HL-60/S4 (cell line): ENCODE data around the gene OTOP2.

Source experiments
- in situ Hi-C: fragments of 300-500 bp; cut with MboI; formaldehyde crosslinking; loops from 2 replicates; pipeline ENCODE4 v1.14.3; 2022; ENCODE audit warnings: low sequenced_read_pairs

Gene OTOP2

DNA sequence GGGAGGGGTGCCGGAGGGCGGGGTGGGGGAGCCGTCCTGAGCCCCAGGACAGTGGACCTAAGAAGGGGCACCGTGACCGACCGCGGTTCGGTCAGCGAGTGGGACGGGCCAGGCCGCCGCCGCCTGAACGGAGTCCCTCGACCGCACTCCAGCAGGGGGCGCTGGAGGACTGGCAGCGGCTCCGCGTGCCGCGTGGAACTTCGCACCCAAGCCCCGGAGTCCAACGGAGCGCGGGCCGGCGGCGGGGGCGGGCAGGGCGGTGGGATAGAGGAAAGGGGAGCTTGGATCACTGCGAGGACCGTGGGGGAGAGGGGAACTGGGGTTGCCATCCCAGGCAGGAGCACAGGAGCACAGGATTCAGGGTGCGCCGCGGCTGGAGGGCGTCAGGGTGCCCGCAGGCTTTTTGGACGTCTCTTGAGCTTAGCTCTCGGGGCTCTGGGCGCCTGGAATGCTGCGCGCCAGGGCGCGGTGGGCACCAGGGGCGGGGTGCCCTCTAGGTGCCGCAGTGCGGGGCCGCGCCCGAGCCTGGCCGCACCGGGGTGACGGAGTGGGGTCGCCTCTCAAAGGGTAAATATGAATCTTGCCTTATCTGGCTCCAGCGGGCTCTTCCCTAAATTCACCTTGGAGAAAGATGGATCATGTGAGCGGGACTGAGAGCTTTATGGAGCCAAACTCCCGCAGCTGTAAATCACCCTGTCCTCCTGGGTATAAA is 379 bp upstream of the OTOP2 start:
- in situ Hi-C loops = no loop called here

- in situ Hi-C loops = no loop called here
Observed at GRCh38 chr17:74925242-74925641, 1.2 kb downstream of the OTOP2 start.

GRCh38 chr17:74928786-74929185 is 4.7 kb downstream of the OTOP2 start:
- in situ Hi-C loops = no loop called here

GRCh38 chr17:74930535-74931036 is 6.5 kb downstream of the OTOP2 start:
- in situ Hi-C loops = no loop called here

DNA sequence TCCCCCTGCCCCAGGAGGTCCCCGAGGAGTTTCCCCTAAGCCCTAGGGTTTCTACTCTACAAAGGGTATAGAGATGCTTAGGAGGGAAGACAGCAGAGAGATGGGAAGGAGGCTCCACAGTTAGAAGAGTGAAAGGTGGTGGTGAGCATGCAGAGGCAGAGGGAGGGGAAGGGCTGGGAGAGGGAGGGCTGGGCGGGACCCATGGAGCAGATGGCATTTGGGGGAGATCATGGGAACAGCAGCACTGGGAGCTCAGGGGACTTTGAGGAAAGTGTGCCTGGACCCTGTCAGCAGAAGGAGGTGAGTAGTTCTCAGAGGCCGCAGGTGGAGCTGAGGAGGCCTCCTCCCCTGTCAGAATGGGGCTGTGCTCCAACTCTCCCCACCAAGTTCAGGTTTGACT is 11.0 kb downstream of the OTOP2 start:
- in situ Hi-C loops = no loop called here

DNA sequence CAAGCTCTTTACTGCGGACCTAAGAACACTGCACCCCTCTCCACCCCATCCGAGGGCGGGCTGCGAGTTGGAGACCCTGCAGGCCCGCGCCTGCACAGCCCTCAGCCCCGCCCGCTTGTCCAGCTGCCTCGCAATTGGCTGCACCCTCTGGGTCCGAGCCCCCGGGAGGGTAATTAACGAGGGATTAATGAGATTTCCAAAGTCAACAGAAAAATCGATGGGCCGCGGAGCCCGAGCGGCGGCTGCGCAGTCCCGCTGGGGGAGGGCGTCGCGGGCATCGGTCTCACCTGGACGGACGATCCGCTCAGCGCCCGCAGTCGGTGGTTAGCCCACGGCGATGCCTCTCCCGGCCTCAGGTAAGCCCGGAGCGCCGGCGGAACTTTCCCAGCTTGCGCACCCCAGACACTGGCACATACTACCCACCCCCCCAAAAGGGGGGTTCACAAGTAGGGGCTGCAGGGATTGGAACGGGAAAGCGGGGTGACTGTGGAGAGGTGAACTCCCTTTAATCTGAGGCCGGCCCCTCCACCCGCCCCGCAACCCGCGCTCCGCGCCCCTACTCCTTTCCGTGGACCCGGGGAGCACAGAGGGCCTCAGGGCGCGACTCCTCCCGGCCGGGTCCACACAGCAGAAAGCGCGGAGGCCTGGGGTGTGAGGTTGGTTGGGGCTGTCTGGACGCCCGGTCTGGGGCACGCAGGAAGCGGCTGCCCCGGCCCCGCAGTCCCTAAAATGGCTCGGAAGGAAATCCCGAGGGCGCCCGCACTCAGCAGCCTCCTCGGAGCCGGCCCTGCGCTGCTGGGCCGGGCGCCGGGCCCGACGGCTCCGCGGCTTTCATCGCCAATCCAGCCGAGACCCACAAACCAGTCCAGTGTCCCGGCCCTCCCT is 11.8 kb downstream of the OTOP2 start, which contains the start of gene OTOP3:
OTOP3 (plus strand) TSS at position 314 of the 885 bp plus-strand sequence; CDS start at position 338, 24 bp downstream.
- in situ Hi-C loops = no loop called here

- in situ Hi-C loops = no loop called here
Observed at GRCh38 chr17:74936470-74936799, 12.4 kb downstream of the OTOP2 start.

DNA sequence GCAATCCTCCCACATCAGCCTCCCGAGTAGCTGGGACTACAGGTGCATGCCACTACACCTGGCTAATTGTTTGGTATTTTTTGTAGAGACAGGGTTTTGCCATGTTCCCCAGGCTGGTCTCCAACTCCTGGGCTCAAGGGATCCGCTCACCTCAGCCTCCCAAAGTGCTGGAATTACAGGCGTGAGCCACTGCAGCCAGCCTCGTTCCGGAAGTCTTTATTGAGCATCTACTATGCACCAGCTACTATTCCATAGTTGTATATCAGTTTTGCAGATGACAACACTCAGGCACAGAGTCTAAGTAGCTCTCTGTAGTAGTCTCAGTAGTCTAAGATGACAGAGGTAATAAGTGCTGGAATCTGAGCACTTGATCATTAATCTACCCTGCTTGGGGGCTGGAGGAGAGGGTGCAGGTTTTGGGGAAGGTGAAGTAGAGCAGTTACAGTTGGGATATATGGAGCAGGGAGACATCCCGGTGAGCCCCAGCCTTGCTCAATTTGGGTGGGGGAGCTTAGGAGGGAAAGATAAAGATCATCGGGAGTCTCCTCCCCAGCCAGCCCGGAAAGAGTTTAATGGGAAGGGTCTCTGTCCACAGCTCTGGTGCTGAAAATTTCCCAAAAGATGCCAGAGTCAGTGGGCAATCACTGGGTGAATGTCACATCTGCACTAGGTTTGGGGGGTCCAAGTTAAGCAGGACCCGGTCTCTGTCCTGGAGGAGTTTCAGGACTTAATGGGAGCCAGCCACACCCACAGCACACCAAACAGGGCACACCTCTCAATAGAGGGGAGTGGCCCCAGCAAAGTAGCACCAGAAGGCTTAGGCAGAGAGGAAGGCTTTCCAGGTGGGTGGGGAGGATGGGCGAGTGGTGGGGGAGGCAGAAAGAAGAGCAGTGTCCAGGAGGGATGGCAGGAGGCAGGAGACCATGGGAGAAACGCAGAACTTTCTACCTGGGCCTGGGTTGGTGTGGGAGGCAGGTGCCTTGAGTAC is 13.3 kb downstream of the OTOP2 start:
- in situ Hi-C loops = no loop called here

DNA sequence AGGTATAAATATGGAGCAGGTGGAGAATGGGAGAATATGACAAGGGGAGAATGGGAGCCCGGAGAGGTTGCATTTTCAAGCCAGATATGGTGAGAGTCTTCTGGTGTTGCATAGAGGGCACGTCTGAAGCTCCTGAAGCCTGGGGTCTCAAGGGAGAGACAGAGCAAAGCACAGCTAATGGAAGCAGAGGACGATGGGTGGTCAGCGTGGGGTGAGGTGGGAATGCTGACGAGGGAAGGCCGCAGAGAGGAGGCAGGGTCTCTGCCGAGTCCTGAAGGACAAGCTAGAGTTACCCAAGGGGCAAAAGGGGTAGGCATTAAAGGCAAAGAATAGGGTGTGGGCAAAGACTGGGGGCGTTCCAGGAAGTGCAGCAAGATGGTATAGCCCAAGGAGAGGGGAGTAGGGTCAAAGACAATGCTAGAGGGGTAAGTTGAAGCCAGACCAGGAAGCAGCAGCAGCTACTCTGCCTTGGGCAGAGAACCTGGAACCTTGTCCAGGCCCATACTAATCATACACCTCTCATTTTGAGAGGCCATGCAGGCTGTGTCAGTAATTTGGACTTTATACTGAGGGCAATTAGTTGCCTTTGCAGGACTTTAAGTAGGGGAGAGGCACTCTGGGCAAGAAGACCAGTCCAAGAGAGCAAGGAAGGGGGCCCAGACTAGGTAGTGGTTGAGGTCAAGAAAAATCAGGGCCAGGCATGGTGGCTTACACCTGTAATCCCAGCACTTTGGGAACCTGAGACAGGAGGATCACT is 14.3 kb downstream of the OTOP2 start:
- in situ Hi-C loops = no loop called here

- in situ Hi-C loops = no loop called here
Observed at GRCh38 chr17:74939534-74939933, 15.5 kb downstream of the OTOP2 start.

GRCh38 chr17:74941128-74941725 is 17.2 kb downstream of the OTOP2 start:
- in situ Hi-C loops = no loop called here

GRCh38 chr17:74943808-74944522 is 19.9 kb downstream of the OTOP2 start:
- in situ Hi-C loops = no loop called here

- in situ Hi-C loops = no loop called here
Observed at GRCh38 chr17:74945543-74945942, 21.5 kb downstream of the OTOP2 start.

GRCh38 chr17:74946641-74947040 is 22.6 kb downstream of the OTOP2 start:
- in situ Hi-C loops = no loop called here

DNA sequence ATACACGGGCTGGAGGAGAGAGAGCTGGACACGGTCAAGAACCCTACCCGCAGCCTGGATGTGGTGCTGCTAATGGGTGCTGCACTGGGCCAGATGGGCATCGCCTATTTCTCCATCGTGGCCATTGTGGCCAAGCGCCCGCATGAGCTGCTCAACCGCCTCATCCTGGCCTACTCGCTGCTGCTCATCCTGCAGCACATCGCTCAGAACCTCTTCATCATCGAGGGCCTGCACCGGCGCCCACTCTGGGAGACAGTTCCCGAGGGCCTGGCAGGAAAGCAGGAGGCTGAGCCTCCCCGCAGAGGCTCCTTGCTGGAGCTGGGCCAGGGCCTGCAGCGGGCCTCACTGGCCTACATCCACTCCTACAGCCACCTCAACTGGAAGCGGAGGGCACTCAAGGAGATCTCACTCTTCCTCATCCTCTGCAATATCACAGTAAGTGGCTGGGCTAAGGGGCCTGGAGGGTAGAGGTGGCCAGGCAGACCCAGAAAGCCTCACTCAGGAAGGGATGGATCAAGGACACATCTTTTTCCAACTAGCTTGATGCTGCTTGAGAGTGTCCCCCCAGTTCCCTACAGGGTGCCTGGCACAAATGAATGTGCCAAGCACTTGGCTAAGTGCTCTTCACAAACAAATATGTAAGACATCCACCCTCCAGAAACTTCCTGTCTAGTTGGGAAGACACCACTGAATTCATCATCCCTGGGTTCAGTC is 23.1 kb downstream of the OTOP2 start:
- in situ Hi-C loops = no loop called here

DNA sequence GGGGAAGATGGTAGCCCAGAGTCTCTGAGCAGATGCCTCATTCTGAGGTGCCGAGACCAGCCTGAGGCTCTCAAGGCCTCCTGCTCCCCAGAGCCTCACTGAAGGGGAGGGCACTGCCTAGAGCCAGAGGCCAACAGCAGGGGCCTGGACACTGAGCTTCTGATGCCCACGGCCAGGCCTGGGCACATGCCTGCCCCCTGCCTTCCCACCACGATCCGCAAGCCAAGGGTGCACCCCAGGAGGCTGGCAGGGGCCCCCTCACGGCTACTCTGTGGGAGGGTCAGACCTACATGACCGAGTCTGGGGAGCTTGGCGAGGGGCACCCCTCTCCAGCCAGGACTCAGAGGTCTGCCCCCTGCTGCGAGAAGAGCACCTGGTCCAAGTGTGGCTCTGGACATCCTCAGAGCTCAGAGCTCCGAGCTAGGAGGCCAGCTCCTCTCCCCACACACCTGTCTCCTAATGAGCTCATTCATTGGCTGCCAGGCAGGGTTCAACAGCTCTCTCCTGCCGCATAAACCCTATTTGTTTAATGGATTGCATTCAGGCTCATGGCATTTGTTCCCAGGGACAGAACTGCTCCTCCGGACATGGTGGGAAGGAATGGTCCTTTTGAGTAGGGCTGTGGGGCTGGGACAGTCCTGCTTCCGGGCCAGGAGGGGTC is 25.5 kb downstream of the OTOP2 start:
- in situ Hi-C loops = loop anchor here (10.0 kb wide), 1 partner anchor 285 kb away; no protein-coding TSS in a partner anchor

DNA sequence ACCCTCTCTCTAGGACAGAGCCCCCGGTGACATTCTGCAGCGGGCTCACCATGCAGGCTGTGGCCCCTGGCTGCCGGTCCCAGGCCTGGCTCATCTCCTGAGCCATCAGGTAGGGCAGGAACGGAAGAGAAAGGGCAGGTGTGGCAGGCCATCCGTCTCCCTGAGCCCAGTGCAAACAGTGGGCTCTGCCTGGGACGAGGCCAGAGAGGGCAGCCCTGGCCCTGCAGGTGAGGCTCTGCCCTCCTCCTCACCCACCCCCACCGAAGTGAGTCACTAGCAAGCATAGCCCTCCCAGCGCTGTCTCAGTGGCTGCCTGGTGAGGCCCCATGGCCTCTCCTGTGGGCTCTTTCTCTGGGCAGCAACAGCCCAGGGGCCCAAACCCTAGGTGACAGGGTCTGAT is 26.1 kb downstream of the OTOP2 start:
- in situ Hi-C loops = loop anchor here (10.0 kb wide), 1 partner anchor 285 kb away; no protein-coding TSS in a partner anchor

DNA sequence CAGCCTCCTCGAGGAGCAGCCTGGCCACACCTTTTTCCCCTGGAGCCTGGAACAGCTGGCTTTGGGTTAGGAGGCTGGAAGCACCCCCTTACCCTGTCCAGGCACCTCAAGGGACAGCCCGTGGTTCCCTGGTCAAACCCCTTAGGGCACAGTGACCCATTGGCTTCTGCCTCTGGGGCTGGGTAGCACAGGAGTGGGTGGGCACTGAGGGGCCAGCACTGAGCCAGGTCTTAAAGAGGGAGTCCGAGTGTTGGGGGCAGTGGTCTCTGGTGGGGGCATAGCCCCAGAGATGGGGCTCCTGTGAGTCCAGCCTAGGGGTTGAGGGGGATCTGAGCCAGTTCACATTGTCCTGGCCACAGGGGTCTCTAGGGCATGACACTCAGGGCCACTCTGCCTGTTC is 27.0 kb downstream of the OTOP2 start:
- in situ Hi-C loops = loop anchor here (10.0 kb wide), 1 partner anchor 286 kb away; no protein-coding TSS in a partner anchor
